ENCODE results near the gene PTPRA. TPM values are rescaled to one million over a fixed set of nuclear protein-coding genes. Genes with fewer than 3 reads are reported as not detected.
"Not testable (repeated sequence)": the region's sequence is repeated elsewhere in the genome, so short reads cannot be mapped to it uniquely, and the experiment has no call there.

The PTPRA gene
- total and polyA plus RNA-seq, 4 donors: 8.7 to 24.3 (median 15.7) TPM

- no peak overlapping the region for H3K4me3 ChIP-seq (ENCODE audit: low read depth in 1 of 3, low read length in 3 of 3)
- H3K9ac ChIP-seq (ENCODE audit: low read depth in 1 of 2, low read length in 2 of 2): no peak overlapping the region
- H3K27me3 ChIP-seq (ENCODE audit: control insufficient read depth in 4 of 4, insufficient read depth in 4 of 4, low read length in 3 of 4): peaks cover 0 to 3% (median 0%) of the 10 kb centered on the region in 4 donors
- no peaks in the 10 kb centered on the region for H3K9me3 ChIP-seq (ENCODE audit: control insufficient read depth in 4 of 4, low read length in 3 of 4)
- peaks cover 4 to 22% (median 12%) of the 10 kb centered on the region in 4 donors for H3K4me1 ChIP-seq (ENCODE audit: control insufficient read depth in 4 of 4, insufficient read depth in 4 of 4, low read length in 3 of 4)
- H3K36me3 ChIP-seq (ENCODE audit: control insufficient read depth in 4 of 4, insufficient read depth in 3 of 4, low read depth in 1 of 4, low read length in 3 of 4): no peaks in the 10 kb centered on the region
- 75% methylated on average over 6 of the region's 6 CpGs for WGBS
- no peak for DNase-seq (ENCODE audit: low spot score)
- no peak for TF ChIP-seq RXRA (IDR thresholded peaks at IDR 0.05)
- TF ChIP-seq JUND (IDR thresholded peaks at IDR 0.05): no peak
- no peak for TF ChIP-seq FOXA1 (IDR thresholded peaks at IDR 0.05)
- TF ChIP-seq, protein P1, sequence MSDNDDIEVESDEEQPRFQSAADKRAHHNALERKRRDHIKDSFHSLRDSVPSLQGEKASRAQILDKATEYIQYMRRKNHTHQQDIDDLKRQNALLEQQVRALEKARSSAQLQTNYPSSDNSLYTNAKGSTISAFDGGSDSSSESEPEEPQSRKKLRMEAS (IDR thresholded peaks at IDR 0.05): no peak
- TF ChIP-seq ATF3 (IDR thresholded peaks at IDR 0.05): no peak
- TF ChIP-seq CTCF (IDR thresholded peaks at IDR 0.05; ENCODE audit: low read depth, low read length, missing input control): no peak
- no peak for TF ChIP-seq ZBTB33 (IDR thresholded peaks at IDR 0.05)
- no peak for TF ChIP-seq HNF4A (conservative IDR thresholded peaks at IDR 0.05)
- no peak for TF ChIP-seq NR2F2 (IDR thresholded peaks at IDR 0.05)
- TF ChIP-seq FOXA2 (IDR thresholded peaks at IDR 0.05): no peak
- TF ChIP-seq SP1 (IDR thresholded peaks at IDR 0.05): no peak
- H3K27ac ChIP-seq (ENCODE audit: low read depth in 1 of 2, low read length in 2 of 2): no peak overlapping the region
Measured at GRCh38 chr20:3074812-3075211, 201.5 kb downstream of the PTPRA start.

- H3K36me3 ChIP-seq (ENCODE audit: control insufficient read depth in 4 of 4, insufficient read depth in 3 of 4, low read depth in 1 of 4, low read length in 3 of 4); DNase-seq (ENCODE audit: low spot score); H3K27me3 ChIP-seq (ENCODE audit: control insufficient read depth in 4 of 4, insufficient read depth in 4 of 4, low read length in 3 of 4); H3K9ac ChIP-seq (ENCODE audit: low read depth in 1 of 2, low read length in 2 of 2); H3K4me3 ChIP-seq (ENCODE audit: low read depth in 1 of 3, low read length in 3 of 3); H3K9me3 ChIP-seq (ENCODE audit: control insufficient read depth in 4 of 4, low read length in 3 of 4); H3K27ac ChIP-seq (ENCODE audit: low read depth in 1 of 2, low read length in 2 of 2): not testable (repeated sequence)
- 80% methylated on average over 6 of the region's 6 CpGs for WGBS
- H3K4me1 ChIP-seq (ENCODE audit: control insufficient read depth in 4 of 4, insufficient read depth in 4 of 4, low read length in 3 of 4): peaks cover 7 to 24% (median 13%) of the 10 kb centered on the region in 4 donors
Measured at GRCh38 chr20:3075315-3075714, 202.0 kb downstream of the PTPRA start.

- H3K9me3 ChIP-seq (ENCODE audit: control insufficient read depth in 4 of 4, low read length in 3 of 4): no peaks in the 10 kb centered on the region
- H3K27ac ChIP-seq (ENCODE audit: low read depth in 1 of 2, low read length in 2 of 2): no peak overlapping the region
- 83% methylated on average over 4 of the region's 4 CpGs for WGBS
- no peaks in the 10 kb centered on the region for H3K36me3 ChIP-seq (ENCODE audit: control insufficient read depth in 4 of 4, insufficient read depth in 3 of 4, low read depth in 1 of 4, low read length in 3 of 4)
- no peak overlapping the region for H3K9ac ChIP-seq (ENCODE audit: low read depth in 1 of 2, low read length in 2 of 2)
- H3K4me1 ChIP-seq (ENCODE audit: control insufficient read depth in 4 of 4, insufficient read depth in 4 of 4, low read length in 3 of 4): peaks cover 10 to 28% (median 17%) of the 10 kb centered on the region in 4 donors
- no peak for DNase-seq (ENCODE audit: low spot score)
- no peak overlapping the region for H3K4me3 ChIP-seq (ENCODE audit: low read depth in 1 of 3, low read length in 3 of 3)
- H3K27me3 ChIP-seq (ENCODE audit: control insufficient read depth in 4 of 4, insufficient read depth in 4 of 4, low read length in 3 of 4): no peaks in the 10 kb centered on the region
- no peak for TF ChIP-seq ZBTB33 (IDR thresholded peaks at IDR 0.05)
- TF ChIP-seq, protein P2, sequence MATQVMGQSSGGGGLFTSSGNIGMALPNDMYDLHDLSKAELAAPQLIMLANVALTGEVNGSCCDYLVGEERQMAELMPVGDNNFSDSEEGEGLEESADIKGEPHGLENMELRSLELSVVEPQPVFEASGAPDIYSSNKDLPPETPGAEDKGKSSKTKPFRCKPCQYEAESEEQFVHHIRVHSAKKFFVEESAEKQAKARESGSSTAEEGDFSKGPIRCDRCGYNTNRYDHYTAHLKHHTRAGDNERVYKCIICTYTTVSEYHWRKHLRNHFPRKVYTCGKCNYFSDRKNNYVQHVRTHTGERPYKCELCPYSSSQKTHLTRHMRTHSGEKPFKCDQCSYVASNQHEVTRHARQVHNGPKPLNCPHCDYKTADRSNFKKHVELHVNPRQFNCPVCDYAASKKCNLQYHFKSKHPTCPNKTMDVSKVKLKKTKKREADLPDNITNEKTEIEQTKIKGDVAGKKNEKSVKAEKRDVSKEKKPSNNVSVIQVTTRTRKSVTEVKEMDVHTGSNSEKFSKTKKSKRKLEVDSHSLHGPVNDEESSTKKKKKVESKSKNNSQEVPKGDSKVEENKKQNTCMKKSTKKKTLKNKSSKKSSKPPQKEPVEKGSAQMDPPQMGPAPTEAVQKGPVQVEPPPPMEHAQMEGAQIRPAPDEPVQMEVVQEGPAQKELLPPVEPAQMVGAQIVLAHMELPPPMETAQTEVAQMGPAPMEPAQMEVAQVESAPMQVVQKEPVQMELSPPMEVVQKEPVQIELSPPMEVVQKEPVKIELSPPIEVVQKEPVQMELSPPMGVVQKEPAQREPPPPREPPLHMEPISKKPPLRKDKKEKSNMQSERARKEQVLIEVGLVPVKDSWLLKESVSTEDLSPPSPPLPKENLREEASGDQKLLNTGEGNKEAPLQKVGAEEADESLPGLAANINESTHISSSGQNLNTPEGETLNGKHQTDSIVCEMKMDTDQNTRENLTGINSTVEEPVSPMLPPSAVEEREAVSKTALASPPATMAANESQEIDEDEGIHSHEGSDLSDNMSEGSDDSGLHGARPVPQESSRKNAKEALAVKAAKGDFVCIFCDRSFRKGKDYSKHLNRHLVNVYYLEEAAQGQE (IDR thresholded peaks at IDR 0.05): no peak
- no peak for TF ChIP-seq JUND (IDR thresholded peaks at IDR 0.05)
- TF ChIP-seq FOXA2 (IDR thresholded peaks at IDR 0.05): no peak
- TF ChIP-seq NR2F2 (IDR thresholded peaks at IDR 0.05): no peak
Measured at GRCh38 chr20:3077618-3078134, 204.4 kb downstream of the PTPRA start.
